H1 (cell line): ENCODE measurements around the gene MEI1. TPM values are rescaled to one million over a fixed set of nuclear protein-coding genes. Genes with fewer than 3 reads are reported as not detected.

Experiments
- CTCF ChIA-PET: fragments of 300-600 bp; sonication (Branson Sonifier 250); formaldehyde crosslinking; loops from one replicate; lab custom pipeline; 2021; ENCODE audit not compliant: partially characterized antibody; lab: Charles Lee
- POLR2A ChIA-PET: fragments of 300-600 bp; sonication (Branson Sonifier 250); formaldehyde crosslinking; loops from one replicate; lab custom pipeline; 2021; ENCODE audit warnings: inconsistent platforms; ENCODE audit not compliant: partially characterized antibody; lab: Charles Lee
- DNase-seq, 2 experiments: peaks; one replicate each; pipeline versions ENCODE4 v3.0.0 to v3.0.0-alpha.2; 2010 to 2022; ENCODE audit warnings: low spot score in 2 of 2, low read depth in 1 of 2, mixed read lengths in 1 of 2
- FAIRE-seq: peaks from 2 replicates; lab custom pipeline; 2011; peaks lifted over from hg19 to GRCh38; lab: Jason Lieb, UNC
- H2AFZ ChIP-seq: 2 replicates; pipeline ENCODE4 v1.8.1; 2012; ENCODE audit warnings: low read length, inconsistent platforms
- H2AK5ac ChIP-seq: 2 replicates; pipeline ENCODE4 v1.6.1; 2013; ENCODE audit warnings: low read depth, low read length
- H2BK120ac ChIP-seq: replicated peaks from 2 replicates; pipeline ENCODE3; 2013; ENCODE audit warnings: low read depth, low read length, inconsistent platforms
- H2BK12ac ChIP-seq: 2 replicates; pipeline ENCODE4 v1.6.1; 2013; ENCODE audit warnings: low read depth, low read length
- H2BK15ac ChIP-seq: 2 replicates; pipeline ENCODE4 v1.6.1; 2013; ENCODE audit warnings: low read length
- H2BK20ac ChIP-seq: 2 replicates; pipeline ENCODE4 v1.6.1; 2013; ENCODE audit warnings: low read length
- H2BK5ac ChIP-seq: 2 replicates; pipeline ENCODE4 v1.6.1; 2013; ENCODE audit warnings: low read depth, low read length
- H3K14ac ChIP-seq: 2 replicates; pipeline ENCODE4 v1.6.1; 2013; ENCODE audit warnings: inconsistent platforms; ENCODE audit not compliant: insufficient read length
- H3K18ac ChIP-seq: 2 replicates; pipeline ENCODE4 v1.6.1; 2013; ENCODE audit warnings: low read length; ENCODE audit errors: extremely low read depth
- H3K23ac ChIP-seq: 2 replicates; pipeline ENCODE4 v1.6.1; 2013; ENCODE audit warnings: inconsistent platforms; ENCODE audit not compliant: insufficient read length
- H3K23me2 ChIP-seq: 2 replicates; pipeline ENCODE4 v1.6.1; 2013; ENCODE audit warnings: low read depth, low read length
- H3K27ac ChIP-seq: 2 replicates; pipeline ENCODE4 v1.6.1; 2011; ENCODE audit warnings: low read depth, low read length, inconsistent platforms
- H3K27me3 ChIP-seq, 4 experiments: replicated peaks in 1 of 4; 1 replicate in 1 of 4; 2 replicates in 3 of 4; pipeline versions ENCODE4 v1.6.1 to v1.8.1; 2011 to 2013; ENCODE audit warnings: low read length in 3 of 4, mild to moderate bottlenecking in 3 of 4, inconsistent platforms in 2 of 4, mixed read lengths in 2 of 4, moderate library complexity in 1 of 4; ENCODE audit not compliant: control insufficient read depth in 3 of 4, insufficient read depth in 3 of 4; ENCODE audit errors: extremely low read depth in 1 of 4
- H3K36me3 ChIP-seq, 4 experiments: 2 replicates each; pipeline versions ENCODE4 v1.6.1 to v1.8.1; 2011 to 2013; ENCODE audit warnings: mild to moderate bottlenecking in 4 of 4, low read length in 3 of 4, moderate library complexity in 2 of 4, control low read depth in 1 of 4, inconsistent platforms in 1 of 4; ENCODE audit not compliant: insufficient read depth in 4 of 4, control insufficient read depth in 2 of 4
- H3K4ac ChIP-seq: replicated peaks from 2 replicates; pipeline ENCODE3; 2013; ENCODE audit warnings: low read length, low read depth, mixed read lengths, inconsistent platforms; ENCODE audit not compliant: insufficient read length
- H3K4me1 ChIP-seq, 4 experiments: replicated peaks in 1 of 4; 1 replicate in 1 of 4; 2 replicates in 3 of 4; pipeline versions ENCODE4 v1.6.1 to v1.8.1; 2011 to 2013; ENCODE audit warnings: low read length in 3 of 4, inconsistent platforms in 2 of 4, mixed read lengths in 1 of 4; ENCODE audit not compliant: insufficient read depth in 4 of 4, control insufficient read depth in 3 of 4
- H3K4me2 ChIP-seq, 2 experiments: 2 replicates each; pipeline versions ENCODE4 v1.6.1 to v1.8.1; 2011 to 2013; ENCODE audit warnings: low read depth in 2 of 2, low read length in 2 of 2, control low read depth in 1 of 2, inconsistent platforms in 1 of 2, mild to moderate bottlenecking in 1 of 2; ENCODE audit not compliant: insufficient read depth in 1 of 2
- H3K4me3 ChIP-seq, 4 experiments: fragments of 200-600, 300-600 bp in 1 of 4; sonication (generic), shearing (Covaris generic), sonication (Bioruptor Twin) in 1 of 4; 2 replicates each; pipeline versions ENCODE4 v1.5.1 to v1.8.1; 2011 to 2016; ENCODE audit warnings: low read length in 4 of 4, low read depth in 3 of 4, control low read depth in 2 of 4, inconsistent platforms in 2 of 4, mild to moderate bottlenecking in 2 of 4, mixed read lengths in 1 of 4, moderate library complexity in 1 of 4; ENCODE audit not compliant: insufficient read depth in 2 of 4; ENCODE audit errors: extremely low read depth in 1 of 4
- H3K56ac ChIP-seq: replicated peaks from 2 replicates; pipeline ENCODE3; 2013; ENCODE audit warnings: low read depth, mild to moderate bottlenecking, mixed read lengths, low read length, inconsistent platforms; ENCODE audit not compliant: insufficient read length
- H3K79me1 ChIP-seq: 2 replicates; pipeline ENCODE4 v1.6.1; 2013; ENCODE audit warnings: low read depth, low read length, control low read depth
- H3K79me2 ChIP-seq, 2 experiments: 2 replicates each; pipeline versions ENCODE4 v1.6.1 to v1.8.1; 2012 to 2013; ENCODE audit warnings: low read length in 2 of 2, mild to moderate bottlenecking in 2 of 2, inconsistent platforms in 1 of 2; ENCODE audit not compliant: insufficient read depth in 2 of 2, control insufficient read depth in 1 of 2
- H3K9ac ChIP-seq, 4 experiments: replicated peaks in 1 of 4; 1 replicate in 1 of 4; 2 replicates in 3 of 4; pipeline versions ENCODE4 v1.6.1 to v1.8.1; 2011 to 2013; ENCODE audit warnings: low read depth in 3 of 4, low read length in 3 of 4, control low read depth in 2 of 4, mild to moderate bottlenecking in 2 of 4, moderate library complexity in 2 of 4, inconsistent platforms in 1 of 4; ENCODE audit errors: extremely low read depth in 1 of 4
- H3K9me3 ChIP-seq, 2 experiments: 2 replicates each; pipeline versions ENCODE4 v1.6.1 to v1.8.1; 2012 to 2013; ENCODE audit warnings: mild to moderate bottlenecking in 2 of 2, moderate library complexity in 2 of 2, control low read depth in 1 of 2, inconsistent platforms in 1 of 2, low read depth in 1 of 2, low read length in 1 of 2, mixed read lengths in 1 of 2; ENCODE audit not compliant: insufficient read depth in 2 of 2
- H4K20me1 ChIP-seq, 2 experiments: replicated peaks in 1 of 2; 2 replicates each; pipeline versions ENCODE3 to v1.8.1; 2011 to 2013; ENCODE audit warnings: inconsistent platforms in 2 of 2, low read length in 2 of 2, mild to moderate bottlenecking in 1 of 2; ENCODE audit not compliant: insufficient read depth in 2 of 2, control insufficient read depth in 1 of 2
- H4K5ac ChIP-seq: 2 replicates; pipeline ENCODE4 v1.6.1; 2013; ENCODE audit warnings: low read length, low read depth, mixed read lengths, inconsistent platforms; ENCODE audit not compliant: insufficient read length
- H4K8ac ChIP-seq: 2 replicates; pipeline ENCODE4 v1.8.0; 2013; ENCODE audit warnings: mild to moderate bottlenecking, moderate library complexity, low read length, inconsistent platforms; ENCODE audit not compliant: insufficient read depth; ENCODE audit errors: extremely low read depth
- H4K91ac ChIP-seq: replicated peaks from 2 replicates; pipeline ENCODE3; 2013; ENCODE audit warnings: low read length, mixed read lengths, inconsistent platforms; ENCODE audit not compliant: insufficient read length
- BRCA1 ChIP-seq: IDR thresholded peaks from 2 replicates; pipeline ENCODE4 v1.6.1; 2012; ENCODE audit warnings: low read depth, low read length, improper control_type of control experiment
- CTBP2 ChIP-seq: IDR thresholded peaks from 2 replicates; pipeline ENCODE4 v1.7.0; 2011; ENCODE audit warnings: borderline replicate concordance, mild to moderate bottlenecking, moderate library complexity, mixed read lengths, low read length; ENCODE audit not compliant: insufficient read depth, insufficient read length
- JUN ChIP-seq: IDR thresholded peaks from 2 replicates; pipeline ENCODE4 v1.6.1; 2011; ENCODE audit warnings: low read depth, mild to moderate bottlenecking, improper control_type of control experiment, low read length
- MAFK ChIP-seq: IDR thresholded peaks from 2 replicates; pipeline ENCODE4 v1.6.1; 2012; ENCODE audit warnings: low read depth, mild to moderate bottlenecking, improper control_type of control experiment, low read length
- RBBP5 ChIP-seq: IDR thresholded peaks from 2 replicates; pipeline ENCODE4 v1.7.1; 2012; ENCODE audit warnings: low read depth, mild to moderate bottlenecking, inconsistent platforms, low read length, moderate library complexity, borderline replicate concordance
- RNF2 ChIP-seq: fragments of 200-900, 300-1000 bp; sonication (generic); IDR thresholded peaks from 2 replicates; pipeline ENCODE4 v1.7.1; 2016; ENCODE audit warnings: borderline replicate concordance, low read depth, mild to moderate bottlenecking, antibody characterized with exemption, low read length; ENCODE audit not compliant: poor library complexity, severe bottlenecking; ENCODE audit errors: missing control alignments
- SIRT6 ChIP-seq: IDR thresholded peaks from one replicate; pipeline ENCODE4 v1.7.1; 2012; ENCODE audit warnings: low read length, inconsistent platforms
- SIX5 ChIP-seq: IDR thresholded peaks from 2 replicates; pipeline ENCODE4 v1.6.1; 2011; ENCODE audit warnings: mild to moderate bottlenecking, low read depth, low read length
- TAF1 ChIP-seq: IDR thresholded peaks from 2 replicates; pipeline ENCODE4 v1.6.1; 2011; ENCODE audit warnings: mild to moderate bottlenecking, low read depth, low read length
- TAF7 ChIP-seq: optimal IDR thresholded peaks from 2 replicates; pipeline ENCODE3; 2011; ENCODE audit warnings: low read depth, mild to moderate bottlenecking, inconsistent platforms, low read length, moderate library complexity, borderline replicate concordance
- TCF12 ChIP-seq: IDR thresholded peaks from 2 replicates; pipeline ENCODE4 v1.6.1; 2011; ENCODE audit warnings: low read depth, mild to moderate bottlenecking, low read length
- TEAD4 ChIP-seq: IDR thresholded peaks from 2 replicates; pipeline ENCODE4 v1.6.1; 2012; ENCODE audit warnings: low read depth, low read length, inconsistent platforms, mixed read lengths
- USF2 ChIP-seq: IDR thresholded peaks from 2 replicates; pipeline ENCODE4 v1.6.1; 2011; ENCODE audit warnings: low read length, improper control_type of control experiment
- WGBS, 2 experiments: shearing (Covaris generic) in 1 of 2; methylation state at CpG; one replicate each; pipeline versions ENCODE4 v1.1.6 to v1.1.7; 2013 to 2015; ENCODE audit warnings: low lambda C conversion rate in 2 of 2, mixed read lengths in 2 of 2, inconsistent platforms in 1 of 2, low coverage in 1 of 2, missing lambda C conversion rate in 1 of 2; ENCODE audit not compliant: insufficient replicate concordance in 2 of 2, insufficient coverage in 1 of 2, insufficient read length in 1 of 2; ENCODE audit errors: extremely low coverage in 1 of 2, missing lambda C conversion rate in 1 of 2; 5-methylcytosine and 5-hydroxymethylcytosine counted together
- polyA plus RNA-seq, 7 experiments: library from polyadenylated mRNA; depleted of rRNA in 3 of 7; stranded (reverse) in 5 of 7; unstranded in 2 of 7; fragments of >200 nt in 5 of 7; fragments of 200-250 nt in 2 of 7; gene quantifications; 1 replicate in 5 of 7; 2 replicates in 1 of 7; 4 replicates in 1 of 7; pipeline versions ENCODE4 v1.2.1 to v1.2.3, GENCODE V29; 2011 to 2013; ENCODE audit warnings: missing spikeins in 2 of 7, mixed read lengths in 2 of 7
- total RNA-seq: library from RNA; stranded (reverse); fragmentation: NEBNext Ultra II Directional; extraction: Animal tissue kit (Norgen Biotek cat#: 25700); gene quantifications from 2 replicates; pipeline ENCODE4 v1.2.1, GENCODE V29; 2021

MEI1 gene
- total and polyA plus RNA-seq, 2 of the 8 experiments (the other 6 are each of a cell fraction or from before 2014, with no cell fraction given) = 0.27 to 0.54 TPM

DNA sequence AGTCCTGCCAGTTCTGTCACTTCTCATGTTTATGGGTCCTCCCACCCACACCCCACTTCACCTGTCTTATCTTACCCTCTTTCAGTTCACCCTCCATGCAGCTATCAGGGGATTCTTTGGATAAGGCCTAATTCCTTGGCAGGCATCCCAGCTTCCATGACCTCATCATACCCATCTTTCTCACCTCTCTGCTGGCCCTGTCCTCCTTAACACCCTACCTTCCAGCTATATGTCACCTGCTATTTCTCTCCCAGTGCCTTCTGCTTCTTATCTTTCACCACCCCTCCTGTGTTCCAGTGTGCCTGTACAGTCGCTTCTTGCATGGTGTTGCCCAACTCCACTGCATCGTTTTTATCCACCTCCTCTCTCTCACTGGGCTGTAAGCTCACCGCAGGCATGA lies 38.9 kb upstream of the MEI1 start:
- no peak overlapping the region for H2BK5ac ChIP-seq
- H3K56ac ChIP-seq = no peak overlapping the region
- ChIA-PET POLR2A (interaction anchor here (1.0 to 16.5 kb wide), 5 partner anchors 9 to 44 kb away, joined by 3 to 129 read pairs (median 5); partner anchors contain the start of genes DESI1 and XRCC6), CTCF (interaction anchor here (0.5 to 1.7 kb wide), 5 partner anchors 8 to 35 kb away, joined by 3 to 7 read pairs (median 3); no protein-coding TSS in a partner anchor)
- no peak overlapping the region for H3K27ac ChIP-seq
- peaks cover 41 to 88% (median 64%) of the 10 kb centered on the region in 4 experiments for H3K36me3 ChIP-seq
- no peak overlapping the region for H2AFZ ChIP-seq
- no peak overlapping the region for H2BK12ac ChIP-seq
- H3K4me3 ChIP-seq = no peak overlapping the region
- H3K4ac ChIP-seq = no peak overlapping the region
- H3K9me3 ChIP-seq = no peaks in the 10 kb centered on the region
- H3K79me1 ChIP-seq = no peaks in the 10 kb centered on the region; the same call in 1 of the 2 replicates
- no peak overlapping the region for H4K5ac ChIP-seq
- no peak overlapping the region for H3K14ac ChIP-seq
- H3K4me1 ChIP-seq = no peaks in the 10 kb centered on the region
- no peak overlapping the region for H3K4me2 ChIP-seq
- H3K9ac ChIP-seq = no peak overlapping the region
- no peaks in the 10 kb centered on the region for H3K23me2 ChIP-seq
- no peak for TF ChIP-seq BRCA1
- TF ChIP-seq JUN = no peak
- TF ChIP-seq MAFK = no peak
- TF ChIP-seq TAF1 = no peak
- no peak for TF ChIP-seq RNF2
- no peak for TF ChIP-seq TEAD4
- no peak for TF ChIP-seq RBBP5
- no peak for TF ChIP-seq SIX5
- TF ChIP-seq TCF12 = no peak
- no peak for TF ChIP-seq USF2
- no peak for TF ChIP-seq CTBP2
- TF ChIP-seq SIRT6 = no peak
- no peak for TF ChIP-seq TAF7
- 93% methylated on average over 3 of the region's 3 CpGs; no CpG with 5 or more reads in 1 of the 2 experiments for WGBS, 2 experiments
- no peak overlapping the region for H3K18ac ChIP-seq
- no peak for FAIRE-seq
- no peaks in the 10 kb centered on the region for H3K27me3 ChIP-seq
- no peak overlapping the region for H2BK15ac ChIP-seq
- no peak overlapping the region for H2BK20ac ChIP-seq
- no peak overlapping the region for H3K23ac ChIP-seq
- DNase-seq = no peak
- H4K20me1 ChIP-seq = peaks cover 2 to 5% of the 10 kb centered on the region in 2 experiments
- H2BK120ac ChIP-seq = no peak overlapping the region
- H2AK5ac ChIP-seq = no peak overlapping the region
- H4K8ac ChIP-seq = no peak overlapping the region
- no peak overlapping the region for H4K91ac ChIP-seq
- no peaks in the 10 kb centered on the region for H3K79me2 ChIP-seq
